Keratinocyte (primary cell): ENCODE measurements around the gene OPTC. TPM values are rescaled to one million over a fixed set of nuclear protein-coding genes. Genes with fewer than 3 reads are reported as not detected.

Source experiments
- DNase-seq: peaks from one replicate; pipeline ENCODE4 v3.0.0-alpha.2; 2011; ENCODE audit warnings: low read depth, missing footprints, low spot score
- FAIRE-seq: peaks from 2 replicates; lab custom pipeline; 2011; peaks lifted over from hg19 to GRCh38; lab: Jason Lieb, UNC
- H2AFZ ChIP-seq: 2 replicates; pipeline ENCODE4 v1.6.0; 2012; ENCODE audit warnings: low read length, control low read depth, inconsistent platforms; ENCODE audit not compliant: control insufficient read depth
- H3K27ac ChIP-seq: 2 replicates; pipeline ENCODE4 v1.5.1; 2011; ENCODE audit warnings: low read length; ENCODE audit not compliant: control insufficient read depth, insufficient read depth
- H3K27me3 ChIP-seq: 3 replicates; pipeline ENCODE4 v1.6.0; 2011; ENCODE audit warnings: low read length; ENCODE audit not compliant: control insufficient read depth, insufficient read depth; ENCODE audit errors: extremely low read depth
- H3K36me3 ChIP-seq, 2 experiments: 2 replicates in 1 of 2; 3 replicates in 1 of 2; pipeline ENCODE4 v1.5.1; 2011; ENCODE audit warnings: low read length in 2 of 2, mild to moderate bottlenecking in 1 of 2; ENCODE audit not compliant: control insufficient read depth in 2 of 2, insufficient read depth in 2 of 2; ENCODE audit errors: extremely low read depth in 1 of 2
- H3K4me1 ChIP-seq: 3 replicates; pipeline ENCODE4 v1.5.1; 2011; ENCODE audit warnings: low read length; ENCODE audit not compliant: control insufficient read depth, insufficient read depth; ENCODE audit errors: extremely low read depth
- H3K4me2 ChIP-seq: 3 replicates; pipeline ENCODE4 v1.6.0; 2011; ENCODE audit warnings: low read depth, low read length; ENCODE audit not compliant: control insufficient read depth, insufficient read depth; ENCODE audit errors: extremely low read depth
- H3K4me3 ChIP-seq, 3 experiments: fragments of 200-600 bp in 1 of 3; sonication (generic) in 1 of 3; 2 replicates in 2 of 3; 3 replicates in 1 of 3; pipeline ENCODE4 v1.5.1; 2011 to 2016; ENCODE audit warnings: low read length in 3 of 3, mild to moderate bottlenecking in 3 of 3, control low read depth in 2 of 3, inconsistent platforms in 1 of 3, low read depth in 1 of 3, mixed read lengths in 1 of 3, mixed run types in 1 of 3, moderate library complexity in 1 of 3; ENCODE audit not compliant: control insufficient read depth in 2 of 3, insufficient read depth in 2 of 3; ENCODE audit errors: extremely low read depth in 1 of 3
- H3K79me2 ChIP-seq: 2 replicates; pipeline ENCODE4 v1.6.0; 2012; ENCODE audit warnings: low read length; ENCODE audit not compliant: control insufficient read depth, insufficient read depth
- H3K9ac ChIP-seq: 3 replicates; pipeline ENCODE4 v1.6.0; 2011; ENCODE audit warnings: low read length; ENCODE audit not compliant: control insufficient read depth, insufficient read depth; ENCODE audit errors: extremely low read depth
- H3K9me1 ChIP-seq: 3 replicates; pipeline ENCODE4 v1.6.0; 2011; ENCODE audit warnings: low read length; ENCODE audit not compliant: control insufficient read depth, insufficient read depth; ENCODE audit errors: extremely low read depth
- H3K9me3 ChIP-seq: 2 replicates; pipeline ENCODE4 v1.5.1; 2012; ENCODE audit warnings: low read depth, low read length; ENCODE audit not compliant: control insufficient read depth
- H4K20me1 ChIP-seq: 3 replicates; pipeline ENCODE4 v1.6.0; 2011; ENCODE audit warnings: low read length; ENCODE audit not compliant: control insufficient read depth, insufficient read depth; ENCODE audit errors: extremely low read depth
- CTCF ChIP-seq, 3 experiments: IDR thresholded peaks in 1 of 3; conservative IDR thresholded peaks in 1 of 3; optimal IDR thresholded peaks in 1 of 3; 2 replicates in 2 of 3; 3 replicates in 1 of 3; pipeline versions ENCODE3 to v1.5.1; 2011; ENCODE audit warnings: low read length in 3 of 3, mild to moderate bottlenecking in 3 of 3, moderate library complexity in 2 of 3, control low read depth in 1 of 3, inconsistent platforms in 1 of 3; ENCODE audit not compliant: insufficient read depth in 2 of 3; ENCODE audit errors: extremely low read depth in 1 of 3
- EZH2 ChIP-seq: IDR thresholded peaks from one replicate; pipeline ENCODE4 v1.6.1; 2012; ENCODE audit warnings: inconsistent platforms, mild to moderate bottlenecking, low read length, moderate library complexity
- dilution Hi-C: fragments of 300-500 bp; cut with MboI; formaldehyde crosslinking; loops from one replicate; pipeline ENCODE4 v1.7.0; 2020; ENCODE audit warnings: low sequenced_read_pairs; ENCODE audit not compliant: extremely low pct_ligation_motif_present
- polyA plus RNA-seq, 5 experiments: library from polyadenylated mRNA; depleted of rRNA in 3 of 5; stranded (reverse) in 3 of 5; stranded (forward) in 1 of 5; unstranded in 1 of 5; fragments of >200 nt; gene quantifications; 1 replicate in 1 of 5; 2 replicates in 3 of 5; 3 replicates in 1 of 5; pipeline versions ENCODE4 v1.2.1 to v1.2.3, GENCODE V29; 2011 to 2012; ENCODE audit warnings: missing spikeins in 2 of 5, low read depth in 1 of 5, low replicate concordance in 1 of 5

OPTC gene
- polyA plus RNA-seq, 1 donor (not counting 4 experiments of a cell fraction or from before 2014, with no cell fraction given): not detected

- no peaks in the 10 kb centered on the region for H3K9me3 ChIP-seq
- peaks cover 5% of the 10 kb centered on the region for H3K4me1 ChIP-seq
- no peaks in the 10 kb centered on the region for H3K79me2 ChIP-seq
- no peaks in the 10 kb centered on the region for H3K36me3 ChIP-seq
- dilution Hi-C loops: loop anchor here (25.0 kb wide), 1 partner anchor 111 kb away; the partner anchor contains the start of gene FMOD
- DNase-seq (no peak), FAIRE-seq (no peak)
- no peak for TF ChIP-seq CTCF (optimal IDR thresholded peaks at IDR 0.05 in 1 of 3, IDR thresholded peaks at IDR 0.05 in 1 of 3, conservative IDR thresholded peaks at IDR 0.05 in 1 of 3; ENCODE audit: extremely low read depth in 1 of 3, insufficient read depth in 2 of 3, low read length in 3 of 3)
- TF ChIP-seq EZH2: no peak
- no peak overlapping the region for H3K9ac ChIP-seq
- H3K4me2 ChIP-seq: no peak overlapping the region
- peaks cover 9% of the 10 kb centered on the region for H3K27me3 ChIP-seq
- no peaks in the 10 kb centered on the region for H4K20me1 ChIP-seq
- H3K9me1 ChIP-seq: no peaks in the 10 kb centered on the region
- no peak overlapping the region for H2AFZ ChIP-seq
- H3K4me3 ChIP-seq: no peak overlapping the region
- no peak overlapping the region for H3K27ac ChIP-seq
These were observed 20.7 kb upstream of the OPTC start for GRCh38 chr1:203473281-203473680.

- Histone ChIP-seq H3K36me3 (no peaks in the 10 kb centered on the region), H3K9me1 (no peaks in the 10 kb centered on the region), H3K4me1 (peaks cover 5% of the 10 kb centered on the region), H3K9ac (no peak overlapping the region), H4K20me1 (no peaks in the 10 kb centered on the region), H2AFZ (no peak overlapping the region), H3K4me3 (no peak overlapping the region), H3K9me3 (no peaks in the 10 kb centered on the region), H3K4me2 (no peak overlapping the region), H3K27me3 (peaks cover 9% of the 10 kb centered on the region), H3K27ac (no peak overlapping the region), H3K79me2 (no peaks in the 10 kb centered on the region)
- no peak for FAIRE-seq
- DNase-seq: no peak
- dilution Hi-C loops: loop anchor here (25.0 kb wide), 1 partner anchor 112 kb away; the partner anchor contains the start of gene FMOD
- TF ChIP-seq CTCF (optimal IDR thresholded peaks at IDR 0.05 in 1 of 3, IDR thresholded peaks at IDR 0.05 in 1 of 3, conservative IDR thresholded peaks at IDR 0.05 in 1 of 3; ENCODE audit: extremely low read depth in 1 of 3, insufficient read depth in 2 of 3, low read length in 3 of 3) (no peak), EZH2 (no peak)
These were observed 20.1 kb upstream of the OPTC start for GRCh38 chr1:203473781-203474305.
